NB4 (cell line): ENCODE data around the gene MYO1B.

Experiments
- DNase-seq: peaks from one replicate; pipeline ENCODE4 v3.0.0; 2010; ENCODE audit warnings: low read depth
- H3K4me3 ChIP-seq: one replicate; pipeline ENCODE4 v1.5.1; 2011; ENCODE audit warnings: mild to moderate bottlenecking, low read depth, low read length, moderate library complexity
- MAX ChIP-seq: IDR thresholded peaks from 2 replicates; pipeline ENCODE4 v1.6.1; 2011; ENCODE audit warnings: low read depth, low read length
- MYC ChIP-seq: IDR thresholded peaks from 2 replicates; pipeline ENCODE4 v1.6.1; 2011; ENCODE audit warnings: low read depth, low read length
- POLR2A ChIP-seq: IDR thresholded peaks from 2 replicates; pipeline ENCODE4 v1.6.1; 2011; ENCODE audit warnings: mild to moderate bottlenecking; ENCODE audit not compliant: insufficient read length; ENCODE audit errors: extremely low read depth
- TF ChIP-seq, protein P1 (sequence below): IDR thresholded peaks from one replicate; pipeline ENCODE4 v1.5.1; 2012; ENCODE audit warnings: low read depth, low read length

The MYO1B gene

DNA sequence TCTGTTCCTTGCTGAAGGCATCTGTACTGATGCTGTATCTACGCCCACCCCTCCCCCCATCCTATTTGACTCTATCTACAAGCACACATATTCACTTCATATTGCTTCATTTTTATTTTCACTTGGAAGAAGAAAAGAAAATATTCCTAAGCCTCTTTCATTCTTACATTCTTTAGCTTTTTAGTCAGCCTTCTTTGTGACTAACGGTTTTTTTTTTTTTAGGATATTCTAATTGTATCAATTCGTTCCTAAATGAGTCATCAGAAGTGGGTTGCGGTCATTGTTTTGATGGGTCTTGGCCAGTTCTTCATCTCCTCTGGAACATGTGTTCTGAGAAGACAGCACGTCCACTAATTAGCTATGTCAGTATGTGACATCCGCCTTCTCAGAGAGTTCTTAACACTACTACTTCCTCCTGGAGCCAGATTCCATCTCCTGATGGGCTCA lies 88.7 kb downstream of the MYO1B start:
- no peak overlapping the region for H3K4me3 ChIP-seq
- DNase-seq = no peak

GRCh38 chr2:191335875-191336464 lies 90.8 kb downstream of the MYO1B start:
- DNase-seq = no peak
- no peak overlapping the region for H3K4me3 ChIP-seq
- TF ChIP-seq MAX (no peak), MYC (no peak), POLR2A (no peak)
- TF ChIP-seq, protein P1, sequence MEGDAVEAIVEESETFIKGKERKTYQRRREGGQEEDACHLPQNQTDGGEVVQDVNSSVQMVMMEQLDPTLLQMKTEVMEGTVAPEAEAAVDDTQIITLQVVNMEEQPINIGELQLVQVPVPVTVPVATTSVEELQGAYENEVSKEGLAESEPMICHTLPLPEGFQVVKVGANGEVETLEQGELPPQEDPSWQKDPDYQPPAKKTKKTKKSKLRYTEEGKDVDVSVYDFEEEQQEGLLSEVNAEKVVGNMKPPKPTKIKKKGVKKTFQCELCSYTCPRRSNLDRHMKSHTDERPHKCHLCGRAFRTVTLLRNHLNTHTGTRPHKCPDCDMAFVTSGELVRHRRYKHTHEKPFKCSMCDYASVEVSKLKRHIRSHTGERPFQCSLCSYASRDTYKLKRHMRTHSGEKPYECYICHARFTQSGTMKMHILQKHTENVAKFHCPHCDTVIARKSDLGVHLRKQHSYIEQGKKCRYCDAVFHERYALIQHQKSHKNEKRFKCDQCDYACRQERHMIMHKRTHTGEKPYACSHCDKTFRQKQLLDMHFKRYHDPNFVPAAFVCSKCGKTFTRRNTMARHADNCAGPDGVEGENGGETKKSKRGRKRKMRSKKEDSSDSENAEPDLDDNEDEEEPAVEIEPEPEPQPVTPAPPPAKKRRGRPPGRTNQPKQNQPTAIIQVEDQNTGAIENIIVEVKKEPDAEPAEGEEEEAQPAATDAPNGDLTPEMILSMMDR = no peak

More for the DNA sequence above, 88.7 kb downstream of the MYO1B start:
- TF ChIP-seq, protein P1 = no peak

GRCh38 chr2:191341436-191341835 lies 96.2 kb downstream of the MYO1B start:
- DNase-seq = no peak
- no peak for TF ChIP-seq MYC

DNA sequence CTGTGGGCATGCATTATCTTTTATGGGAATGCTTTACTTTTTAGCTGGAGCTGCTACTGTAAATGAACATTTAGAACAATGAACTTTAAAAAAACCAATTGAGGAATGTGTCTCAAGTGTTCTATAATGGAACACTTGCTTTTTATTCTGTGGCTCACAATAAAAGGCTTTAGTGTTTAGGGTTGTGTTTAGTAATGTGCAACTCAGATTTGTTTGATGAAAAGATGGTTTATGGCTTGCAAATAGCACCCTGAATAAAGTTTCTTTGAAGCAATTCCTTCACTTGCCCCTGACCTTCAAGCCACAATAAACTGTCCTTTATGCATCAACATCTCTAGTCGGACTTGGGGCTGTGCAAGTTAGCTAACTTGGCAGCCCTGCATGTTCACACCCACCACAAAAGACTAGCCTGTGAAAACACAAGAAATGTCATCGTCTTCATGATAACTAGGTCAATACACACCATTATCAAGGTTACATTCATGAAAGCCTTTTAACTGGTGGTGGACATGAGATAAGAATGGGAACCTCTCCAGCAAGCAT lies 98.7 kb downstream of the MYO1B start:
- DNase-seq = no peak

More at GRCh38 chr2:191341436-191341835, 96.2 kb downstream of the MYO1B start:
- H3K4me3 ChIP-seq = no peak overlapping the region

GRCh38 chr2:191345788-191346187 lies 100.6 kb downstream of the MYO1B start:
- no peak overlapping the region for H3K4me3 ChIP-seq
- TF ChIP-seq, protein P1 = no peak
- no peak for TF ChIP-seq MAX
- TF ChIP-seq POLR2A = no peak
- no peak for TF ChIP-seq MYC
- no peak for DNase-seq

More for the DNA sequence above, 98.7 kb downstream of the MYO1B start:
- TF ChIP-seq, protein P1 = no peak
- no peak for TF ChIP-seq MYC
- TF ChIP-seq MAX = no peak
- TF ChIP-seq POLR2A = no peak
- H3K4me3 ChIP-seq = no peak overlapping the region

GRCh38 chr2:191347154-191347553 lies 102.0 kb downstream of the MYO1B start:
- no peak overlapping the region for H3K4me3 ChIP-seq
- DNase-seq = no peak
- TF ChIP-seq MAX (no peak), MYC (no peak), POLR2A (no peak)
- TF ChIP-seq, protein P1 = no peak
